ENCODE measurements around the gene ADGRF4.

Gene ADGRF4

GRCh38 chr6:47698342-47698787, at the start of gene ADGRF4:
ADGRF4 (plus strand) TSS chr6:47698580; CDS start chr6:47707246, 8,666 bp downstream.
- DNase-seq (ENCODE audit: low spot score), result no peak

- DNase-seq (ENCODE audit: low spot score), result no peak
Observed at GRCh38 chr6:47650553-47651432, 47.6 kb upstream of the ADGRF4 start.

- no peak for DNase-seq (ENCODE audit: low spot score)
Observed at GRCh38 chr6:47651505-47651944, 46.9 kb upstream of the ADGRF4 start.

GRCh38 chr6:47653706-47654105, 44.7 kb upstream of the ADGRF4 start:
- DNase-seq (ENCODE audit: low spot score), result no peak

- no peak for DNase-seq (ENCODE audit: low spot score)
Observed at GRCh38 chr6:47654255-47654654, 44.1 kb upstream of the ADGRF4 start.

GRCh38 chr6:47655719-47656595, 42.4 kb upstream of the ADGRF4 start:
- DNase-seq (ENCODE audit: low spot score), result no peak

GRCh38 chr6:47661960-47662359, 36.4 kb upstream of the ADGRF4 start:
- DNase-seq (ENCODE audit: low spot score), result no peak

GRCh38 chr6:47663462-47664216, 34.7 kb upstream of the ADGRF4 start:
- no peak for DNase-seq (ENCODE audit: low spot score)

- no peak for DNase-seq (ENCODE audit: low spot score)
Observed at GRCh38 chr6:47665112-47665511, 33.3 kb upstream of the ADGRF4 start.

GRCh38 chr6:47669684-47670513, 28.5 kb upstream of the ADGRF4 start:
- DNase-seq (ENCODE audit: low spot score), result no peak

GRCh38 chr6:47670851-47671250, 27.5 kb upstream of the ADGRF4 start:
- DNase-seq (ENCODE audit: low spot score), result no peak

GRCh38 chr6:47671777-47672176, 26.6 kb upstream of the ADGRF4 start:
- no peak for DNase-seq (ENCODE audit: low spot score)

- no peak for DNase-seq (ENCODE audit: low spot score)
Observed at GRCh38 chr6:47672816-47673215, 25.6 kb upstream of the ADGRF4 start.

- DNase-seq (ENCODE audit: low spot score), result no peak
Observed at GRCh38 chr6:47674673-47675072, 23.7 kb upstream of the ADGRF4 start.

- no peak for DNase-seq (ENCODE audit: low spot score)
Observed at GRCh38 chr6:47677381-47678100, 20.8 kb upstream of the ADGRF4 start.

GRCh38 chr6:47678739-47679138, 19.6 kb upstream of the ADGRF4 start:
- no peak for DNase-seq (ENCODE audit: low spot score)

GRCh38 chr6:47679322-47679906, 19.0 kb upstream of the ADGRF4 start:
- no peak for DNase-seq (ENCODE audit: low spot score)

- no peak for DNase-seq (ENCODE audit: low spot score)
Observed at GRCh38 chr6:47680051-47680450, 18.3 kb upstream of the ADGRF4 start.

GRCh38 chr6:47680724-47681123, 17.7 kb upstream of the ADGRF4 start:
- no peak for DNase-seq (ENCODE audit: low spot score)
